Ammon's horn (tissue), 1 donor: ENCODE data around the gene FCGR3A.
"Not testable (repeated sequence)": the region's sequence is repeated elsewhere in the genome, so short reads cannot be mapped to it uniquely, and the experiment has no call there.

ENCODE experiments used
- DNase-seq: peaks from one replicate; pipeline ENCODE4 v3.0.0-alpha.2; 2016; ENCODE audit warnings: low spot score

The FCGR3A gene

DNA sequence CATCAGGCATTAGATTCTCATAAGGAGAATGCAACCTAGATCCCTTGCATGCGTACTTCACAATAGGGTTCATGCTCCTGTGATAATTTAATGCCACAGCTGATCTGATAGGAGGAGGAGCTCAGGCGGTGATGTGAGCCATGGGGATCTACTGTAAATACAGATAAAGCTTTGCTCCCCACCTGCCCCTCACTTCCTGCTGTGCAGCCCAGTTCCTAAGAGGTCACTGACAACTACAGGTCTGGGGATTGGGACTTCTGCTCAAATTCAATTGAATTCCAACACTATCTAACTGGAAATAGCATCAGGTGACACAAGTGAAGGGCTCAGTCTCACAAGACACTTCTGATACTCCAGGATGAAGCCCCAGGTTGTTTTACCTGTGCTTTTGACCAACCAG lies 7.4 kb upstream of the FCGR3A start:
- DNase-seq = not testable (repeated sequence)

DNA sequence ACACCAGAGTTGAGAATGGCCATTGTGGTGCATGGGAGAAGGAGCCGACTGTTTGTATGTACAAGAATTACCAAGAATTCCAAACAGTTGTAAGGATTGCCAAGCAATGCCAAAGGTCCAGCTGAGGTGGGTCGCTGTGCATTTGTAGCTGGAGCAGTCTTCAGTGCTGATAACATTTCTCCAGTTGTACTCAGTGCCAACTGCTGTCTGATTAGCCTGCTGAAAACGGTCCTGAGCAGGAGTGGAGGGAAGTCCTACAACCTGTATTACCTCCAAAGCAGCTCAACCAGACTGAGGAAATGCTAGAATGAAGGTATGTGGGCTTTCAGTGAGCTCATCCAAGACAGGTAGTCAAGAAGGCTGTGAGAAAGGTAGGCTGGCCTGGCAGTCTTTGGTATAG lies 6.5 kb upstream of the FCGR3A start:
- DNase-seq = not testable (repeated sequence)

DNA sequence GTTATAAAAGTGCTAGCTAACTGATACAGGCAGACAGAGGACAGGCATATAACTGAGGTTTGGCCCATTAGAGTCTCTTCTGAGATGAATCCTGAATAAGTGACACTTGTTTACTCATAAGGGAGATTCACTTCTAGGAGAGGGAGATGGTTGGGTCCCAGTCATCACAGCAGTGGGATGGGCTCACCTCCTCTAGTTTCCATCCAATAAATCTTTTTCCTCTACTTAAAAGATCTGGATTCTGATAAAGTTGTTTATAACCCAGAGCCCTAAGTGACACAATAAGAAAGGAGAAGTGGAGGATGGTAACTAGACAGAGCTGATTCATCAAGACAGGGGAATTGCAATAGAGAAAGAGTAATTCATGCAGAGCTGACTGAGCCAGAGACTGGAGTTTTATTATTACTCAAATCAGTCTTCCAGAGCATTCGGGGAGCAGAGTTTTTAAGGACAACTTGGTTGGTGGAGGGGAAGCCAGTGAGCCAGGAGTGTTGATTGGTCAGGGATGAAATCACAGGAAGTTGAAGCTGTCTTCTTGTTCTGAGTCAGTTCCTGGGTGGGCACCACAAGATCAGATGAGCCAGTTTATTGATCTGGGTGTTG lies 5.3 kb upstream of the FCGR3A start:
- not testable (repeated sequence) for DNase-seq

DNA sequence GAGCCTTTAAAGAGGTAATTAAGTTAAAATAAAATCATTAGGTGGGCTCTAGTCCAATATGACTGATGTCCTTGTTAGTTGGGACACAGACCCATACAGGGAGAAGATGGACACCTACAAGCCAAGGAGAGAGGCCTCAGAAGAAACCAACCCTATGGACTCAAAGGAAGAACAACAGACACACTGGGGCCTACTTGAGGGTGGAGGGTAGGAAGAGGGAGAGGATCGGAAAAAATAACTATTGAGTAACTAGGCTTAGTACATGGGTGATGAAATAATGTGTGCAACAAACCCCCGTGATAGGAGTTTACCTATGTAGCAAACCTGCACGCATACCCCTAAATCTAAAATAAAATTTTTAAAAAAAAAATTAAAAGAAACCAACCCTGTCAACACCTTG lies 4.7 kb upstream of the FCGR3A start:
- not testable (repeated sequence) for DNase-seq

DNA sequence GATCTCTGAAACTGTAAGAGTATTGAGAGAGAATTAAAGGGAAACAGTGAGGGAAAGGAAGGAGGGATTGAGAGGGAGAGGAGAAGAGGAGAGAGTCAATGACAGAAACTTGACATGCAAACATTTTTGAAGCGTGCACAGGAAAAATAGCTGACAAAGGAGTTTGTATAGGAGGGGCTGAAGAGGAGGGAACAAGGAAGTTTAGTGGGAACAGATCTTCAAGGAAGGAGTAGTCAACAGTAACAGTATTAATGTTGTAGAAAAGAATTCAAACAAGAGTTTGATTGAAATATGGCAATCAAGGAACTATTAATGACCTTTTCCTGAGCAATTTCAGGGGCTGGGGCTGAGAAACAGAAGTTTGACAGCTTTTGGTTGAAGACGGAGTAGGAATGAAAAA lies 4.0 kb upstream of the FCGR3A start:
- not testable (repeated sequence) for DNase-seq

DNA sequence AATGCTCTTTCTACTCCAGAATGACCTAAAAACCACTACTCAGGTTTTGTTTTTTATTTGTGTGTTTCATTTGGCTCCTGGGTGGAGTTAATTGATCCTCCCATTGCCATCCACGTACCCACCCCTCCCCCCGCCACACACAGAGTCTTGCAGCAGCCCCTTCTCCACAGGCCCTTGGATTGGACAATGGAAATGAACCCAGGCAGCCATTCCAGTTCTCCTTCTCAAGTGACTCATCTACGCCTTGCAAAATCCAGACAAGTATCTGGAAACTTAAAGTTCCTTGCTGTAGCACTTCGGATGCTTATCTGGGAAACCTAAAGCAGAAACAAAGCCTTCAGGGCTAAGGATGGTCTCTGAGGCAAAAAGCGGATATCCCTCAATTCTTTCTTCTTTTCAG lies 1.3 kb upstream of the FCGR3A start:
- not testable (repeated sequence) for DNase-seq

DNA sequence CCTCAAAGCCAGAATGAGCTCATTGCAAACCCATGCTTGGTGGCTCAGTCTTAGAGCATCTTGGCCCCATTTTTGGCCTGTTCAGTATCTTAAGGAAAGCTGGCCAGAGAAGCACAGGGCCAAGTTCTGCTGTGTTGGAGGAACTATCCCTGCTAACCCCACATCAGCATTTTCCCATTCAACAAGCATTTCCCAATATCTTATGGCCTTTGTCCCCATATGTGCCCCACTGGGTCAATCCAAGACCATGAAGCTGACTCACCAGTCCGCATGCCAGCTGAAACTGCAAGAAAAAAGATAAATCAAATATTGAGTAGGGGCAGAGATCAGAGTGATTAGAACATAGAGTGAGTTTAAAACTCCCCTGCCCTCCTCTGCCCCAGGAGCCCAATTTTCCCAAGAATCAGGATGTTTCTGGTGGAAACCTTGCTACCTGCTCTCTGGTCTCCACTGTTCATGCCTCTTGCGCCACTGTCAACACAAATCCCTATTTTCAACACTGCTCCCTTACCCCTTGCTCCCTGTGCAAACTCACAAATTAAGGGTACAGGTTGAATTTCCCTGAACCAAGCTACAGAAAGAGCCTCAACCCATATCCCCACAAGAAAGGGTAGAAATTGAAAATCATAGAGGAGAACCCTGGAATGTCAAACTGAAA lies 740 bp downstream of the FCGR3A start:
- not testable (repeated sequence) for DNase-seq

DNA sequence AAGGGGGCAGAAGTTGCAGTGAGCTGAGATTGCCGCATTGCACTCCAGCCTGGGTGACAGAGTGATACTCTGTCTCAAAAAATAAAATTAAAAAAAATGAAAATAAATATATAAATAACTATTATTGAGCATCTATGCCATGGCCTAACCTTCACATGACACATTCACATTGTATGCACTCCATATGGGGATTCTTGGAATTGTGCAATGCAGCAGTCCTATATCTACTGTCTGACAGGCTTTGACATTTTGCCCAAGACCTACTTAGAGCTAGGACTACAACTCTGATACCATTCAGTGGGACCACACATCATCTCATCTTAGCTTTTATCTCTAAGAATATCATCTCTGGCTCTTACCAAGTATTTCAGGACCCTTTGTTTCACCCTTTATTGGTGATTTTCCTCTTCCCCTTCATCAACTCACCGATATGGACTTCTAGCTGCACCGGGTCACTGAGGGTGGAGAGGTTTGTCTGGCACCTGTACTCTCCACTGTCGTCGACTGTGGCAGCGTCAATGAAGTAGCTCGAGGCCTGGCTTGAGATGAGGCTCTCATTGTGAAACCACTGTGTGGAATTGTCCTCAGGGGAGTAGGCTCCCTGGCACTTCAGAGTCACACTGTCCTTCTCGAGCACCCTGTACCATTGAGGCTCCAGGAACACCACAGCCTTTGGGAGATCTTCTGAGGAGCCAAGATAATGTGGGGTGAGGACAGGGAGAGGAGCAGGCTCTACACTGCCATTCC lies 1.4 kb downstream of the FCGR3A start:
- DNase-seq = not testable (repeated sequence)

DNA sequence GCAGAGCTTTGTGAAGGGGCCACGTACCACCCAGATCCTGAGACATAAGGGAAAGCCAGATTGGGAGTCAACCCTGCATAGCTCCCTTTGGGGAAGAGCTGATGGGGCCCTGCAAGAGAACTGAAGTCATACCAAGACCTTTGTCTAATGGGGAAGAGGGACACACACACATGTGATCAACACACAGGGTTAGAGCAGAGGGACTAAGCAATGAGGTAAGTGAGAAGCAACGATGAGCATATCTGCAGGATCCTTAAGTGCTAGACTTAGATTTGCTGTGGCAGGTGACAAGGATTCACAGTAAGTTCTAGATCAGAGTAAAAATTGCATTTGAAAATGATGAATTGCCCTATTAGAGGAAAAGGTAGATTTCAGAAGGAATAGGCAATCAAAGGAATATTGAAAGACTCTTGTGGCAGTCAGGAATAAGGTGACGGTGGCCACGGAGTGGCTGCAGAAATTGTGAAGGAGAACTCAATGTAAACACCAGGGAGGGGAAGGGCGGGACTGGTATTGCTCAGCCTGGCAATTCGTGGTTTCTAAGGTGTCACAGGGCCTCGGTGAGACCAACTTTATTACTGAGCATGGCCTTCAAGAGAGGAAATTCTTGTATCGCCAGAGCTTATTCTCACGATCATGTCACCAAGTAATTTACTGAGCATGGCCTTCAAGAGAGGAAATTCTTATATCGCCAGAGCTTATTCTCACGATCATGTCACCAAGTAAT lies 4.5 kb downstream of the FCGR3A start:
- DNase-seq = not testable (repeated sequence)

DNA sequence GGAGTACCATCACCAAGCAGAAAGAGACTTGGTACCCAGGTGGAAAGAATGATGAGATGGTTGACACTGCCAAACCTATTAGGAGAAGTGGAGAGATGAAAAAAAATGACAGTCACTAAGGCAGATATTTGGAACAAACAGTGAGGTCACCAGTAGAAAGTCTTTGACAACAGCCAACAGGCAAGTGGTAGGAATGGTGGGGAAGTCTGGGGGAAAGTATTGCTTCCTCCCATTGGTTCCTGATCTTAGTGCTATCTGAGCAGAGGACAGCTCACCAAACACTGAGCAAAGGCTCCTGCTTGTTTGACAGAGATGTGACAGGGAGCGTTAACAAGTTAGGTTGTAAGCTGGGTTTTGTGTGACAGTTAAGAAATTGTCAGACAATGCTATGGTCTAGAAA lies 6.5 kb downstream of the FCGR3A start:
- DNase-seq = not testable (repeated sequence)

DNA sequence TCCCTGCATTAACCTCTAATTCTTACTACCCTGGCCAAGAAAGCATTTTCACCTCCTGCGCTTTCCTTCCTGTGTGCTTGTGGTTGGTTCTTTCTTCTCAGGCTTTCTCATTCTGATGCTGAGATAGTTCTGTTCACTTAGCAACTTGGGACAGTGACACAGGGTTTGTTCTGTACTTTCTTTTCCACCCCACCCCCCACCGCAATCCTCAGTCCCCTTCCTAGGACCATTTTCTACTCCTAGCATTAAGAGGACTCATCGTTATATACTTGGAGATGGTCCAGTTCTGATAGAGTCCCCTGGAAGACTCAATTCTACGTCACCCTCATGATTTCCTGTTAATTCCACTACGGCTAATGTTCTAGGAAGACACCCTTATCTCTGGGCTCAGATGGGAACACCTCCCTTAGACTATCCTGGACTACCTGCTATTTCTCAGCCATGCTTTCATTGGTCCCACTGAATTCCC lies 7.5 kb downstream of the FCGR3A start:
- DNase-seq = not testable (repeated sequence)

DNA sequence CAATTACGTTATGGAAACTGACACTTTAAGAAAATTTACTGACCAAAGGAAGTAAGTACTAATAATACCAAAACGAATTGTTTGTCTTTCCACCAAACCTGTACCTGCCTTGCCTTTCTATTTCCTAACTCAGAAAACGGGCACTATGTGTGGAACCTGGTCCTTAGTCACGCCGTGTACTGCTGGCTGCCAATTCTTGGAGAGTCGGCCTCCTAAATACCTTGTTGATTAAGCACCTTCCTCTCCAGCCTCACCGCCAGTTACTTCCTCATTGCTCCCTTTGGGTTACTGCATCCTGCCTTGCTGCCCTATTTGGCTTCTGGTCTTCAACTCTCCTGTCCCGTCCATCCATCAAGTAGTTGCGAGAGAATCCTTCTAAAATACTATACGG lies 9.1 kb downstream of the FCGR3A start:
- DNase-seq = not testable (repeated sequence)

DNA sequence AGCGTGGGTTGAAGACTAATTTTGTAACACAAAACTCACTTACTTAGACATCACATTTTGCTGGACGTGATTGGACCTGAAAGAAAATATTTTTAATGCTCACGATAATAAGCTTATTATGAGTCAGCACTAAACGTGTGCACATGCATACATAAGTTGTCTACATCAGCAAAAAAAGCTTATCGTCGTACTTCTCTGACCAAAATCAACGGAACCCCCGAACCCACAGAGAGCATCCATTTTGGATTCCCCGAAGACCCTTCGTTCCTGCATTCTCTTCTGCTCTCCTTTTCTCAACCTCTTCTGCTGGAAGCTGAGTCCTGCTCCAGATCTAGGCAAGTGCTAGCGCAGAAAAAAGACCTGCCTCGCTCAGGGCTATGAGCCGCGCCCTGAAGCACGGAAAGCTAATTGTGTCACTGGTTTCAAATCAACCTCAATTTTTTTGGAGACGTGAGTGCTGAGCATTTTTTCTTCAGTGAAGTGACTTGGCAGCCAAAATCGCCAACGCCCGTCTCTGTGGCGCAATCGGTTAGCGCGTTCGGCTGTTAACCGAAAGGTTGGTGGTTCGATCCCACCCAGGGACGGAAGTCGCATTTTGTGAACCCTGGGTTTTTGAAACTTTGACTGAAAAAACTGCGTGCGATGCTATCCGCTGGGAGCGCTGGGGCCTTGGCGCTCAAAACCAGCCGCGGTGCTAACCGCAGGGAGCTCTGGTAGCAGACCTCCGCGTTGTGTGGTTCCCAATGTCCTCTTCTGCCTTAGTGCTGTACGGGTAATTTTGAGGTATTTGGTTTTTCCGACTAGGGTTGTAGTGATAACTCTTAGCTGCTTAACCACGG lies 9.7 kb downstream of the FCGR3A start:
- DNase-seq = peak; percentile 76

DNA sequence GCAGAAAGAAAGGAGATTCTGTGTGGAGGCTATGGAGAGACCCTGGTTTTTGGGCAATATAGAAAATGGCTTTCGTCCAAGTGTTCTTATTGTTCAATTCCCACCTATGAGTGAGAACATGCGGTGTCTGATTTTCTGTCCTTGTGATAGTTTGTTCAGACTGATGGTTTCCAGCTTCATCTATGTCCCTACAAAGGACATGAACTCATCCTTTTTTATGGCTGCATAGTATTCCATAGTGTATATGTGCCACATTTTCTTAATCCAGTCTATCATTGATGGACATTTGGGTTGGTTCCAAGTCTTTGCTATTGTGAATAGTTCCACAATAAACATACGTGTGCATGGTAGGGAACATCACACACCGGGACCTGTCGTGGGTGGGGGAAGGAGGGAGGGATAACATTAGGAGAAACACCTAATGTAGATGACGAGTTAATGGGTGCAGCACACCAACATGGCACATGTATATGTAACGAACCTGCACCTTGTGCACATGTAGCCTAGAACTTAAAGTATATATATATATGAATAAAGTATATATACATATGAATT lies 10.6 kb downstream of the FCGR3A start:
- not testable (repeated sequence) for DNase-seq

DNA sequence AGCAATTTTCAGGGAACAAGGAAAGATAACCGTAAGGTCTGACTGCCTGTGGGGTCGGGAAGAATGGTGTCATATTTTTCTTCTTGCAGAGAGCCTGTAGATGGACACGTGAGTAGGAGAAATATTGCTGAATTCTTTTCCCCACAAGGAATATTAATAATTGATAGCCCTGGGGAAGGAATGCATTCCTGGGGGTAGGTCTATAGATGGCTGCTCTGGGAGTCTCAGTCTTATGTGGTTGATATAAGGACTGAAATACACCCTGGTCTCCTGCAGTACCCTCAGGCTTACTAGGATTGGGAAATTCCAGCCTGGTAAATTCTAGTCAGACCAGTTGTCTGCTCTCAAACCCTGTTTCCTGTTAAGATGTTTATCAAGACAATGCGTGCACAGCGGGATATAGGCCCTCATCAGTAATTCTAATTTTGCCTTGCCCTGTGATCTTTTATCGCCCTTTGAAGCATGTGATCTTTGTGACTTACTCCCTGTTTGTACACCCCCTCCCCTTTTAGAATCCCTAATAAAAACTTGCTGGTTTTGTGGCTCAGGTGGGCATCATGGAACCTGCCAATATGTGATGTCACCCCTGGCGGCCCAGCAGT lies 12.4 kb downstream of the FCGR3A start:
- DNase-seq = not testable (repeated sequence)

DNA sequence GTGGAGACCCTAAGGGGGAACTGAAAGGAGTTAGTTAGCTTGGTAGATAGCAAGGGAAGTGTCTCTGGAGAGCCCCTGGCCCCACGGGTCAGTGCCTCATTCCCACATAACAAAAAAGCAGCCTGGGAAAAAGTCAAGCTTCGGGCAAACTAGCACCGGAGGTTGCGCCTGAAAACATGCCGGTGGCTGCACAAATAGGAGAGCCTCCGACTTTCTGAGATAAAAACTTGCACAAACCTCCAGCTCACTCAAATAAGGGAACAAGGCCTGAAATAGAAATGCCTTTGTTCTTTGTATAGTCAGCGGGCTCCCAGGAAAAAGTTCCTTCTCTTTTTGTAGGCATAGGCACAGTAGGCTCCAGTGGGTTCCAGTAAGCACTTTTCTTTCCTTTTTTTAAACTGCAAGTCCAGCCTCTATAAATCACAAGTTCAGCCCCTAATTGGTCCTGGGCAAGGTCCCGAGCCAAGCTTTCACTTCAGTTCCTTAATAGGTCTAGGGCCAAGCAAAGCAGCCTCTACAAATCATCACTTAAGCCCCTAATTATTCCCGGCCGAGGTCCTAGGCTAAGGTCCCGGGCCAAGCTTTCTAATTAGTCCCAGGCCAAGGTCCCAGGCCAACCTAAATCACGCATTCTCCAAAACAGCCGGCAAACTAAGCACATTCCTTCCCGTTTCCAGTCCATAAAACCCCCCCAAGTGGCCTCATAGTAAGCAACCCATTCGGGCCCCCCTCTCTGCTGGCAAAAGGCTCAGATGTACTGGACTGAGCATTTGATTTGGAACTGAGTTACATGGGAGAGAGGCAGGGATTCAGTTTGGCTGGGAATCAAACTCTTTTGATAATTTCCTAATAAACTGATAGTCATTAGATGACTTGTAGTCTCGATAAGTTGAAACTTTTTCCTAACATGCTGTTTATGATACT lies 16.7 kb downstream of the FCGR3A start:
- DNase-seq = peak; percentile 81

DNA sequence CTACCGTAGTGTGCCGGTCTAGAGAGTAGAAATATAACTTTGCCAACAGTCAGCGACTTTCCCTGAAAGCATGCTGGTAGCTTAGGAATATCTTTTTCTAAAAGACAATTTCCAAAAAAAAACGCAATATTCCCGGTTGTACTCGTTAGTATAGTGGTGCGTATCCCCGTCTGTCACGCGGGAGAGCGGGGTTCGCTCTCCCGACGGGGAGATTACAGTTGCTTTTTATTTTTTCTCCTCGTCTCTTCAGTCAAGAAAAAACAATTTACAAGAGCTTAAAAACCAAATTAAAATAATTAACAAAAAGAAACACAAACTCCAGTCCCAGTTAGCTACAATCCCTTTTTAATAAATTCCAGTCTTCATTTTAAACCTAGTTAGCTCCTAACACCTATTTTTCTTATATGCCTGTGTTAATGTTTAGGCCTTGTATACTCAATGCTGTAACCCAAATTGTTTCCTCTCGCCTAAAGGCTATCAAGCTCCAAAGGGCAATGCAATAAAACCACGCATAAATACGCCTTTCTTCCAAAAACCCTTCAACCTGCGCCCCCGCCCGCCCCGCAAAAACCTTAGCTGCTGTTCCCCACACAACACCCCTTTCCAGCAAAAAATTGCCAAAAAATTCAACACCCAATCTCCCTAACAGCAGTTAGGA lies 17.5 kb downstream of the FCGR3A start:
- no peak for DNase-seq

DNA sequence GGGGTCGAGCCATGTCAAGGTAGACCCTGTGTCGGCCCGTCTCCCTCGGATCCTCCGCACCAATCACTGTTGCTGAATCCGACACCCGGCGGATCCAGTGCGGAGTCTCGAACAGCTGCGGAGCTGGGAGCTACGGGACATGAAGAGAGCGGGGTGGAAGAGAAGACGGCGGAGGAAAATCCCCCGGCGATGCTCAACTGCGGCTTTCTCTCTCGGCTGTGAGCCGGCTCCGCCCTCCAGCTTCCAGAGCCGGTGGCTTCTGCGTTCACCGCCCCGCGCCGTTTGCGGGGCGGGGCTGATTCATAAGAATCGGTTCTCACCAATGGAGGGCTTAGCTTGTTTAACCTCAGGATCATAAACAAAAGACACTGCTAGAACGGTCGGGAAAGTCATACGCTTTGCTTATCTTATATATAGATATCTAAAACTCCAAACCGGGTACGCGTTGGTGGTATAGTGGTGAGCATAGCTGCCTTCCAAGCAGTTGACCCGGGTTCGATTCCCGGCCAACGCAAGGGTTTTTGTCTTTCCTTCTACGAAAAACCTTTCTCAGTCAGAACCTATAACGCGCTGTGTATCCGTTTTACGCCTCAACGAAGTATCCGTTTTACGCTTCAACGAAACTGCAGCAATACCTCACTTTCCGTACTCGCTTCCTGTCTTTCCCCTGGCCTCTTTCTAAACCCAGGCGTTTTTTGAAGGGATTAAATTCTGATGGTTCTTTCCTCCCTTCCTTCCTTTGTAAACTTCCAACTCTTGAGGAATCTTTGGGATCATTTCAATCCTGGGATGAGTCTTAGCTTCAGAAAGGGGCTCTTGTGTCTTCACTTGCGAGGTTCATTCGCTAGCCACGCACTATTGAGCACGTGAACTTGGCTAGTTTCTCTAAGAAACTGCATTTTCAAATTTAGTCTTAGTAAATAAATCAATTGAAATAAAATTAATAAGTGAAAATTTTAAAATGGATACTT lies 18.7 kb downstream of the FCGR3A start:
- peak; percentile 82 for DNase-seq
